Midbrain (tissue), 1 donor: ENCODE measurements around the gene RDH16.
"Not testable (repeated sequence)": the region's sequence is repeated elsewhere in the genome, so short reads cannot be mapped to it uniquely, and the experiment has no call there.

Experiments used
- DNase-seq: peaks from one replicate; lab custom pipeline; 2025; lab: John Stamatoyannopoulos, UW

RDH16 gene

DNA sequence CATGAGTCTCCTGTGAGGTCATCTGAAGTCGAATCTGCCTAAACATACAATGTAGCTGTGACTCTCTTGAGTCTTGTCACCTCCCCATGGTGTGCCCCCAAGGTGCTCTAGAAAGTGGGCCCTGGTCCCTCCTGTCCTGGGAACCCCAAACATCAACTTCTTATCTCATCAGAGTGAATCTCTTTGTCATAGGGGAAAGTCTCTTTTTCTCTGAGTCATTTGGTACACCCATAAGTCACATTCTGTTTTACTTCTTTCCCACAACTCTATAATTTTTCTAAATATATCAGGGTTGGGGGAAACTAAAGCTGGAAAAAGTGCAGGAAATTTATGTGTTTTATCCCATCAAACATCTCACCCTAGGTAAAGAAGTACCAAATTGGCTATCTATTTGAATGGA lies 36.1 kb downstream of the RDH16 start:
- no peak for DNase-seq

GRCh38 chr12:56918139-56918538 lies 39.3 kb downstream of the RDH16 start:
- not testable (repeated sequence) for DNase-seq

- no peak for DNase-seq
These were observed 40.4 kb downstream of the RDH16 start for GRCh38 chr12:56916996-56917333.

GRCh38 chr12:56916296-56916995 lies 41.0 kb downstream of the RDH16 start:
- DNase-seq, result no peak

DNA sequence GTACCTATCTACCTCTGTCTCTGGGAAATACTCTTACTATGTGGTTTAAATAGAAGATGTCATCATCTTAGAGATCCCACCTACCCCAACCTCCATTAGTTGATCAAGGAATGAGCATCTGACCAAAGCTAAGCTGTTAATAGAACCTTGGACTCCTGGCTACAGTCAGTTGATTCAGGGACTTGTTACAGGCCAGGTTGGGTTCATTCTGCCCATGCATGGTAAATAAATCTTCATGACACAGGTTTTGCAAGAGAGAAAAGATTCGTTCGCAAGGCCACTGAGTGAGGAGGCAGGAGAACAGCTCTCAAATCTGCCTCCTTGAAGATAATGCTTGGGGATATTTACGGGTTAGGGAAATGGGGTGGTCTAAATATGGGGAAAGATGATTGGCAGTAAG lies 42.7 kb downstream of the RDH16 start:
- DNase-seq, result no peak

DNA sequence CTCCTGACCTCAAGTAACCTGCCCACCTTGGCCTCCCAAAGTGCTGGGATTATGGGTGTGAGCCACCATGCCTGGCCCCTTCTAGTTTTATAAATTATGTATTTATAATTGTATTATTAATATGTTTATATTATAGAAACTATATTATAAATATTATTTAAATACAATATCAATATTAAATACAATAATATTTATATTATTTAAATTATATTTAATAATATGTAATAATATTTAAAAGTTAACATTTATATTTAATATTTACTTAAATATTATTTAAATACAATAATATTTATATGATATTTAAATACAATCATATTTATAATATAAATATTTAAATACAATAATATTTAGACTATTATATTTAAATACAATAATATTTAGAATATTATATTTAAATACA lies 43.2 kb downstream of the RDH16 start:
- DNase-seq, result no peak

GRCh38 chr12:56909403-56909802 lies 48.0 kb downstream of the RDH16 start:
- not testable (repeated sequence) for DNase-seq

- no peak for DNase-seq
These were observed 49.3 kb downstream of the RDH16 start for GRCh38 chr12:56908136-56908535.

GRCh38 chr12:56905852-56906251 lies 51.6 kb downstream of the RDH16 start:
- DNase-seq, result no peak

DNA sequence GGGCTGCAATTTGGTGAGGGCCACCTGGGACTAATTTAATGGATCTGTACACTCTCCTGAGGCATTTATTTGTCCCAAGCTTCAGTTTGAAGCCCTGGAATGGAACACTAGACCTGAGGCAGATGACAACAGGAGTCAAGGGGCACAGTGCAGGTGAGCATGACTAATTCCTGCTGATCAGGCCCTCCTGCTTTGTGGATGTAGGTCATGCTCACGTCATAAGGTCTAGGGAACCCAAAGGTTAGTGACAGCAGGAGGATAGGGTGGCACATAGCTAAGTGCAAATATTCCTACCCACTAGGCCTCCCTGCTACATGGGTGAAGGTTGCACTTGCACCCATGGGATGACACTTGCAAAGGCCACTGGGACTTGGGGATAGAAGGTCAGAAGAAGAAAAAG lies 54.0 kb downstream of the RDH16 start:
- no peak for DNase-seq
